CD14-positive monocyte (primary cell): ENCODE results near the gene IGSF8. TPM values are rescaled to one million over a fixed set of nuclear protein-coding genes. Genes with fewer than 3 reads are reported as not detected.

Source experiments
- DNase-seq, 3 donors: peaks; one replicate each; pipeline ENCODE4 v3.0.0-alpha.2; 2011 to 2022
- H2AFZ ChIP-seq: 2 replicates; pipeline ENCODE4 v1.6.0; 2012; ENCODE audit warnings: mild to moderate bottlenecking, low read depth, low read length, inconsistent platforms; ENCODE audit not compliant: insufficient read depth, poor library complexity, severe bottlenecking
- H3K27ac ChIP-seq, 2 donors: 1 replicate in 1 of 2; 2 replicates in 1 of 2; pipeline ENCODE4 v1.5.1; 2012 to 2013; ENCODE audit warnings: low read length in 2 of 2, control low read depth in 1 of 2, inconsistent platforms in 1 of 2, low read depth in 1 of 2, mild to moderate bottlenecking in 1 of 2
- H3K27me3 ChIP-seq, 2 donors: one replicate each; pipeline versions ENCODE4 v1.6.0 to v1.6.1; 2011 to 2013; ENCODE audit warnings: low read length in 2 of 2; ENCODE audit not compliant: control insufficient read depth in 2 of 2, insufficient read depth in 2 of 2
- H3K36me3 ChIP-seq, 2 donors: replicated peaks in 1 of 2; 1 replicate in 1 of 2; 2 replicates in 1 of 2; pipeline versions ENCODE4 v1.5.1 to v1.6.1; 2012 to 2013; ENCODE audit warnings: low read length in 2 of 2, control low read depth in 1 of 2, inconsistent platforms in 1 of 2, mild to moderate bottlenecking in 1 of 2; ENCODE audit not compliant: insufficient read depth in 2 of 2, control insufficient read depth in 1 of 2
- H3K4me1 ChIP-seq, 2 donors: 1 replicate in 1 of 2; 2 replicates in 1 of 2; pipeline versions ENCODE4 v1.5.1 to v1.6.1; 2012 to 2013; ENCODE audit warnings: low read length in 2 of 2, control low read depth in 1 of 2, inconsistent platforms in 1 of 2, mild to moderate bottlenecking in 1 of 2, moderate library complexity in 1 of 2; ENCODE audit not compliant: insufficient read depth in 2 of 2, control insufficient read depth in 1 of 2
- H3K4me2 ChIP-seq: replicated peaks from 2 replicates; pipeline ENCODE3; 2012; ENCODE audit warnings: low read length, moderate library complexity, mild to moderate bottlenecking; ENCODE audit not compliant: poor library complexity, severe bottlenecking; ENCODE audit errors: extremely low read depth
- H3K4me3 ChIP-seq, 3 experiments: fragments of 200-600 bp in 1 of 3; sonication (generic) in 1 of 3; replicated peaks in 1 of 3; 1 replicate in 2 of 3; 2 replicates in 1 of 3; pipeline ENCODE4 v1.5.1; 2011 to 2013; ENCODE audit warnings: low read length in 3 of 3, mild to moderate bottlenecking in 3 of 3, control low read depth in 2 of 3, low read depth in 2 of 3, inconsistent platforms in 1 of 3, moderate library complexity in 1 of 3
- H3K79me2 ChIP-seq: 2 replicates; pipeline ENCODE4 v1.6.0; 2012; ENCODE audit warnings: mild to moderate bottlenecking, control low read depth, inconsistent platforms, low read length, moderate library complexity; ENCODE audit not compliant: insufficient read depth
- H3K9ac ChIP-seq: 2 replicates; pipeline ENCODE4 v1.6.0; 2017; ENCODE audit warnings: low read length, mild to moderate bottlenecking; ENCODE audit not compliant: insufficient read depth, poor library complexity, severe bottlenecking
- H3K9me3 ChIP-seq, 2 donors: replicated peaks in 1 of 2; 1 replicate in 1 of 2; 2 replicates in 1 of 2; pipeline versions ENCODE4 v1.5.1 to v1.6.1; 2012 to 2013; ENCODE audit warnings: low read length in 2 of 2, control low read depth in 1 of 2; ENCODE audit not compliant: control insufficient read depth in 1 of 2, insufficient read depth in 1 of 2
- H4K20me1 ChIP-seq: 2 replicates; pipeline ENCODE4 v1.6.0; 2012; ENCODE audit warnings: mild to moderate bottlenecking, low read length, control low read depth, moderate library complexity; ENCODE audit not compliant: insufficient read depth
- H3K27ac Mint-ChIP-seq, 7 donors: one replicate each; pipeline ENCODE4 v1.8.0; 2020; ENCODE audit warnings: mild to moderate bottlenecking in 7 of 7, mixed read lengths in 7 of 7, moderate library complexity in 6 of 7, inconsistent platforms in 2 of 7
- H3K27me3 Mint-ChIP-seq, 3 donors: one replicate each; pipeline ENCODE4 v1.8.0; 2021 to 2022; ENCODE audit warnings: low read depth in 3 of 3, mild to moderate bottlenecking in 3 of 3, mixed read lengths in 3 of 3, moderate library complexity in 3 of 3, inconsistent platforms in 1 of 3
- H3K36me3 Mint-ChIP-seq, 2 donors: one replicate each; pipeline ENCODE4 v1.8.0; 2020; ENCODE audit warnings: mixed read lengths in 2 of 2, inconsistent platforms in 1 of 2, mild to moderate bottlenecking in 1 of 2
- H3K4me1 Mint-ChIP-seq: one replicate; pipeline ENCODE4 v1.8.0; 2020; ENCODE audit warnings: mild to moderate bottlenecking, mixed read lengths
- H3K4me3 Mint-ChIP-seq, 2 donors: one replicate each; pipeline ENCODE4 v1.8.0; 2020; ENCODE audit warnings: mild to moderate bottlenecking in 2 of 2, mixed read lengths in 2 of 2, moderate library complexity in 1 of 2
- H3K9me3 Mint-ChIP-seq, 7 donors: one replicate each; pipeline ENCODE4 v1.8.0; 2020 to 2022; ENCODE audit warnings: mixed read lengths in 7 of 7, mild to moderate bottlenecking in 6 of 7, moderate library complexity in 6 of 7, inconsistent platforms in 2 of 7
- CTCF ChIP-seq: fragments of 200-600 bp; IDR thresholded peaks from one replicate; pipeline ENCODE4 v1.8.0; 2022; ENCODE audit warnings: antibody characterized with exemption, mild to moderate bottlenecking
- WGBS: methylation state at CpG from one replicate; pipeline ENCODE4 v1.1.5; 2013; ENCODE audit warnings: missing lambda C conversion rate; ENCODE audit not compliant: insufficient coverage; 5-methylcytosine and 5-hydroxymethylcytosine counted together
- intact Hi-C, 2 donors: fragments of 100-400 bp; cut with micrococcal nuclease; formaldehyde crosslinking; loops; one replicate each; pipeline versions ENCODE4 v1.15.0 to v1.15.1; 2023
- polyA plus RNA-seq, 3 donors: library from polyadenylated mRNA; depleted of rRNA in 1 of 3; unstranded in 2 of 3; stranded (reverse) in 1 of 3; fragments of 300-500 nt in 2 of 3; fragments of >200 nt in 1 of 3; fragmentation: Illumina TruSeq in 2 of 3; gene quantifications; 1 replicate in 2 of 3; 2 replicates in 1 of 3; pipeline ENCODE4 v1.2.3, GENCODE V29; 2012 to 2021

IGSF8 gene
- polyA plus RNA-seq, 3 donors: 9.6 to 23.9 (median 10.8) TPM

- Histone ChIP-seq H3K4me1 (no peaks in the 10 kb centered on the region), H3K9me3 (no peaks in the 10 kb centered on the region), H3K27ac (no peak overlapping the region), H3K9ac (no peak overlapping the region), H3K4me3 (no peak overlapping the region), H3K79me2 (no peaks in the 10 kb centered on the region), H3K4me2 (no peak overlapping the region), H3K36me3 (no peaks in the 10 kb centered on the region), H2AFZ (no peak overlapping the region), H4K20me1 (no peaks in the 10 kb centered on the region), H3K27me3 (peaks cover 5 to 6% of the 10 kb centered on the region in 2 donors)
- Mint-ChIP-seq H3K4me3 (no peak overlapping the region), H3K36me3 (no peaks in the 10 kb centered on the region), H3K9me3 (no peaks in the 10 kb centered on the region), H3K27ac (no peak overlapping the region), H3K4me1 (no peaks in the 10 kb centered on the region), H3K27me3 (peaks cover 16 to 23% (median 22%) of the 10 kb centered on the region in 3 donors)
- no peak for TF ChIP-seq CTCF
- 65% methylated on average over 2 of the region's 7 CpGs for WGBS
- intact Hi-C loops: no loop called here
- DNase-seq: no peak
These were observed 44.7 kb downstream of the IGSF8 start for GRCh38 chr1:160053548-160054365.

GRCh38 chr1:160052936-160053335, 45.5 kb downstream of the IGSF8 start:
- no peak overlapping the region for H3K4me2 ChIP-seq
- H3K36me3 Mint-ChIP-seq: no peaks in the 10 kb centered on the region
- H3K27ac ChIP-seq: no peak overlapping the region
- no peak for DNase-seq
- no peak overlapping the region for H3K27ac Mint-ChIP-seq
- H3K9ac ChIP-seq: no peak overlapping the region
- H3K9me3 ChIP-seq: no peaks in the 10 kb centered on the region
- no peaks in the 10 kb centered on the region for H3K4me1 ChIP-seq
- H4K20me1 ChIP-seq: no peaks in the 10 kb centered on the region
- H3K9me3 Mint-ChIP-seq: no peaks in the 10 kb centered on the region
- intact Hi-C loops: no loop called here
- WGBS: 40% methylated on average over 1 of the region's 6 CpGs
- TF ChIP-seq CTCF: no peak
- peaks cover 16 to 23% (median 21%) of the 10 kb centered on the region in 3 donors for H3K27me3 Mint-ChIP-seq
- H3K4me3 ChIP-seq: no peak overlapping the region
- H3K4me1 Mint-ChIP-seq: no peaks in the 10 kb centered on the region
- no peaks in the 10 kb centered on the region for H3K36me3 ChIP-seq
- H3K4me3 Mint-ChIP-seq: no peak overlapping the region
- H3K27me3 ChIP-seq: peaks cover 5 to 6% of the 10 kb centered on the region in 2 donors
- H2AFZ ChIP-seq: no peak overlapping the region
- H3K79me2 ChIP-seq: no peaks in the 10 kb centered on the region
